PC-3 (cell line): Measurements from ENCODE around the gene KLF13. TPM values are rescaled to one million over a fixed set of nuclear protein-coding genes. Genes with fewer than 3 reads are reported as not detected.
A peak's percentile ranks its signal among the peaks of the same experiment; 100 is the strongest.

Experiments
- ATAC-seq: fragments of 200-7000 bp; cut with Tn5 transposase; 2 replicates; pipeline ENCODE4 v1.9.1; 2020; ENCODE audit warnings: mild to moderate bottlenecking, moderate library complexity
- BruUV-seq: library from RNA; stranded (reverse); fragments of 400-500 nt; replicated peaks from 2 replicates; lab custom pipeline; 2021; lab: Mats Ljungman, UMichigan
- CTCF ChIA-PET: fragments of 300-600 bp; sonication (Branson Sonifier 250); formaldehyde crosslinking; loops from one replicate; lab custom pipeline; 2022; ENCODE audit warnings: antibody characterized with exemption; lab: Charles Lee
- POLR2A ChIA-PET: fragments of 300-600 bp; sonication (Branson Sonifier 250); formaldehyde crosslinking; loops from one replicate; lab custom pipeline; 2022; ENCODE audit warnings: antibody characterized with exemption; ENCODE audit not compliant: unreplicated experiment; lab: Charles Lee
- DNase-seq: peaks from one replicate; pipeline ENCODE4 v3.0.0-alpha.2; 2015
- H2AFZ ChIP-seq: fragments of 300-600 bp; sonication (generic); 2 replicates; pipeline ENCODE4 v1.6.0; 2016; ENCODE audit warnings: antibody characterized with exemption, low read length
- H3F3A ChIP-seq: fragments of 300-600 bp; sonication (generic); one replicate; pipeline ENCODE4 v1.6.0; 2017; ENCODE audit warnings: antibody characterized with exemption, low read length, control low read depth, mild to moderate bottlenecking; ENCODE audit not compliant: unreplicated experiment
- H3K27ac ChIP-seq: fragments of 300-600 bp; sonication (generic); 2 replicates; pipeline ENCODE4 v1.5.1; 2016; ENCODE audit warnings: mild to moderate bottlenecking, low read length
- H3K27me3 ChIP-seq: fragments of 300-600 bp; sonication (generic); 2 replicates; pipeline ENCODE4 v1.6.1; 2016; ENCODE audit warnings: low read length, mixed read lengths
- H3K36me3 ChIP-seq: fragments of 300-600 bp; sonication (generic); 2 replicates; pipeline ENCODE4 v1.6.1; 2016; ENCODE audit warnings: low read depth, mixed run types, low read length, mixed read lengths
- H3K4me1 ChIP-seq: fragments of 300-600 bp; sonication (generic); 2 replicates; pipeline ENCODE4 v1.5.1; 2016; ENCODE audit warnings: low read length; ENCODE audit not compliant: insufficient read depth
- H3K4me2 ChIP-seq: fragments of 300-600 bp; sonication (generic); 2 replicates; pipeline ENCODE4 v1.6.0; 2016; ENCODE audit warnings: low read length
- H3K4me3 ChIP-seq: fragments of 300-600 bp; sonication (generic); 2 replicates; pipeline ENCODE4 v1.5.1; 2016; ENCODE audit warnings: mild to moderate bottlenecking, low read length, mixed read lengths
- H3K79me2 ChIP-seq: fragments of 300-600 bp; sonication (generic); 2 replicates; pipeline ENCODE4 v1.6.1; 2017; ENCODE audit warnings: low read length, mixed read lengths
- H3K9ac ChIP-seq: fragments of 300-600 bp; sonication (generic); 2 replicates; pipeline ENCODE4 v1.6.0; 2016; ENCODE audit warnings: mild to moderate bottlenecking, low read length
- H3K9me2 ChIP-seq: fragments of 300-600 bp; sonication (generic); replicated peaks from 2 replicates; pipeline ENCODE4 v1.6.1; 2016; ENCODE audit warnings: mixed run types, low read length, mixed read lengths
- H3K9me3 ChIP-seq: fragments of 300-600 bp; sonication (generic); 2 replicates; pipeline ENCODE4 v1.6.1; 2016; ENCODE audit warnings: low read length, mixed read lengths
- H4K20me1 ChIP-seq: fragments of 300-600 bp; sonication (generic); 2 replicates; pipeline ENCODE4 v1.6.1; 2016; ENCODE audit warnings: low read length, mixed read lengths
- CTCF ChIP-seq: fragments of 300-600 bp; sonication (generic); conservative IDR thresholded peaks from 2 replicates; pipeline ENCODE4 v1.5.1; 2017; ENCODE audit warnings: antibody characterized with exemption, low read depth, mild to moderate bottlenecking, low read length
- EZH2 ChIP-seq: fragments of 300-600 bp; sonication (generic); IDR thresholded peaks from one replicate; pipeline ENCODE4 v1.6.1; 2017; ENCODE audit warnings: antibody characterized with exemption, mild to moderate bottlenecking, low read length; ENCODE audit not compliant: unreplicated experiment
- EZH2phosphoT487 ChIP-seq: fragments of 300-600 bp; sonication (generic); IDR thresholded peaks from 2 replicates; pipeline ENCODE4 v1.6.1; 2018; ENCODE audit warnings: mild to moderate bottlenecking, antibody characterized with exemption, low read length, borderline replicate concordance
- intact Hi-C: fragments of 100-400 bp; cut with micrococcal nuclease; formaldehyde crosslinking; loops from 2 replicates; pipeline ENCODE4 v1.9.0; 2023
- total RNA-seq: library from RNA; depleted of rRNA; stranded (reverse); fragments of >200 nt; gene quantifications from 2 replicates; pipeline ENCODE4 v1.2.3, GENCODE V29; 2014

Gene KLF13
- total RNA-seq, 1 experiment from 2014 or later, result 11.4 TPM

DNA sequence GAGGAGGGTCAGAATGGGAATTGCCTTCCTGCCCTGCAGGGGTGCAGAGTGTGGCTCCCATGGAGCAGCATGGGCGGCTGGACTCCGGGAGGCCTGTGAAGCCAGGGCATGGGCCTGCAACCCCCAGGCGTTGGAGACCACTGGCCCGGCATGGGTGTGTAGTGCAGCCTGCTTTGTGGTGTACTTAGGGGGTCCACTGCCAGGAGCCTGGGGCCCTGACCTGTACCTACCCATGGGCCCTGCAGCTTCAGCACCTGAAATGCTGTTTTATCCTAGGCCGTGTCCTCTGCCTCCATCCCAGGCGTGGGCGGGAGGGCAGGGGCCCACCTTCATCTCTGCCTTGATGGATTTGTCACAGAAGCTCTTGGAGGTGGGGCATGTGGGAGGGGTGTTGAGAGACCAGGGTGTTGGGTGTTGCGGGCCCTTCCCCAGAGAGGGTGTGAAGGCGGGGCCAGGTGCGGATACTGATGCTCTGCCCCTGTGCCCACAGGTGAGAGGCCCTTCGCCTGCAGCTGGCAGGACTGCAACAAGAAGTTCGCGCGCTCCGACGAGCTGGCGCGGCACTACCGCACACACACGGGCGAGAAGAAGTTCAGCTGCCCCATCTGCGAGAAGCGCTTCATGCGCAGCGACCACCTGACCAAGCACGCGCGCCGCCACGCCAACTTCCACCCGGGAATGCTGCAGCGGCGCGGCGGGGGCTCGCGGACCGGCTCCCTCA is 45.0 kb downstream of the KLF13 start:
- no TSS peak for BruUV-seq
- Histone ChIP-seq H3K9me3 (no peaks in the 10 kb centered on the region), H3K9ac (no peak overlapping the region), H3K4me1 (no peaks in the 10 kb centered on the region), H2AFZ (no peak overlapping the region), H4K20me1 (no peaks in the 10 kb centered on the region), H3K4me3 (no peak overlapping the region), H3K27ac (no peak overlapping the region), H3K79me2 (no peaks in the 10 kb centered on the region), H3F3A (no peaks in the 10 kb centered on the region), H3K9me2 (no peaks in the 10 kb centered on the region), H3K27me3 (no peaks in the 10 kb centered on the region), H3K4me2 (no peak overlapping the region), H3K36me3 (no peaks in the 10 kb centered on the region)
- TF ChIP-seq EZH2phosphoT487 (no peak), EZH2 (no peak), CTCF (no peak)
- DNase-seq (no peak), ATAC-seq (no peak)
- intact Hi-C loops, result no loop called here
- ChIA-PET CTCF (no interaction called here), POLR2A (no interaction called here)

DNA sequence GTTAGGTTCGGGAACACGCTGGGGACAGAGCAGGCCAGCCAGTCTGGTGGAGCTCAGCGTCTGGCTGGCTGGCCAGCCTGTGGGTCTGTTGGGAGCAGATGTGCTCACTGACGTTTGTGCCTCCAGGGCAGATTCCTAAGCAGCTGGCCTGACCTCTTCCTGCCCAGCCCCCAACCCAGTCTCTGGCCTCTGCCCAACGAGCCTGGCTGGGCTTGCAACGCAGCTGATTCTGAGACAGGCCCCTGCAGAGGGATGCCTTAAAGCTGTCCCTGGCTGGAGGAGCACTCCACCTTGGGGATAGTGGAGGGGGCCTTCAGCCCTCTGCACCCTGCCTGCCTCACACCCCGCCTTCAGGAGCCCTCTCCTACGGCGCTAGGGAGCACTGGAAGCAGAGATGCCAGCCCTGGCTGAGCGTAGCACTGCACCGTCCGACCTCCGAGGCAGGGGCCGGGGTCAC is 46.0 kb downstream of the KLF13 start:
- ChIA-PET POLR2A (no interaction called here), CTCF (no interaction called here)
- Histone ChIP-seq H2AFZ (no peak overlapping the region), H3K27me3 (no peaks in the 10 kb centered on the region), H3K9me3 (no peaks in the 10 kb centered on the region), H3K4me3 (no peak overlapping the region), H3K4me2 (no peak overlapping the region), H3F3A (no peaks in the 10 kb centered on the region), H3K4me1 (no peaks in the 10 kb centered on the region), H3K79me2 (no peaks in the 10 kb centered on the region), H4K20me1 (no peaks in the 10 kb centered on the region), H3K9ac (no peak overlapping the region), H3K27ac (no peak overlapping the region), H3K36me3 (no peaks in the 10 kb centered on the region), H3K9me2 (no peaks in the 10 kb centered on the region)
- intact Hi-C loops, result no loop called here
- TF ChIP-seq EZH2, result no peak
- TF ChIP-seq CTCF, result no peak
- TF ChIP-seq EZH2phosphoT487, result no peak
- no TSS peak for BruUV-seq
- peak; percentile 55 for ATAC-seq
- DNase-seq, result peak; percentile 26
